ENCODE data around the gene PDE8A.

The PDE8A gene

GRCh38 chr15:85088300-85088699, 106.6 kb downstream of the PDE8A start (continued):
- TF ChIP-seq PRDM2 (tag by site-specific recombination; IDR thresholded peaks at IDR 0.05; ENCODE audit: borderline replicate concordance) = no peak
- no peak for TF ChIP-seq ZNF585B (tag by site-specific recombination; IDR thresholded peaks at IDR 0.05)
- TF ChIP-seq ZNF449 (tag by site-specific recombination; IDR thresholded peaks at IDR 0.05) = no peak
- no peak for TF ChIP-seq SCRT1 (tag by site-specific recombination; IDR thresholded peaks at IDR 0.05; ENCODE audit: borderline replicate concordance)
- TF ChIP-seq, protein P1, sequence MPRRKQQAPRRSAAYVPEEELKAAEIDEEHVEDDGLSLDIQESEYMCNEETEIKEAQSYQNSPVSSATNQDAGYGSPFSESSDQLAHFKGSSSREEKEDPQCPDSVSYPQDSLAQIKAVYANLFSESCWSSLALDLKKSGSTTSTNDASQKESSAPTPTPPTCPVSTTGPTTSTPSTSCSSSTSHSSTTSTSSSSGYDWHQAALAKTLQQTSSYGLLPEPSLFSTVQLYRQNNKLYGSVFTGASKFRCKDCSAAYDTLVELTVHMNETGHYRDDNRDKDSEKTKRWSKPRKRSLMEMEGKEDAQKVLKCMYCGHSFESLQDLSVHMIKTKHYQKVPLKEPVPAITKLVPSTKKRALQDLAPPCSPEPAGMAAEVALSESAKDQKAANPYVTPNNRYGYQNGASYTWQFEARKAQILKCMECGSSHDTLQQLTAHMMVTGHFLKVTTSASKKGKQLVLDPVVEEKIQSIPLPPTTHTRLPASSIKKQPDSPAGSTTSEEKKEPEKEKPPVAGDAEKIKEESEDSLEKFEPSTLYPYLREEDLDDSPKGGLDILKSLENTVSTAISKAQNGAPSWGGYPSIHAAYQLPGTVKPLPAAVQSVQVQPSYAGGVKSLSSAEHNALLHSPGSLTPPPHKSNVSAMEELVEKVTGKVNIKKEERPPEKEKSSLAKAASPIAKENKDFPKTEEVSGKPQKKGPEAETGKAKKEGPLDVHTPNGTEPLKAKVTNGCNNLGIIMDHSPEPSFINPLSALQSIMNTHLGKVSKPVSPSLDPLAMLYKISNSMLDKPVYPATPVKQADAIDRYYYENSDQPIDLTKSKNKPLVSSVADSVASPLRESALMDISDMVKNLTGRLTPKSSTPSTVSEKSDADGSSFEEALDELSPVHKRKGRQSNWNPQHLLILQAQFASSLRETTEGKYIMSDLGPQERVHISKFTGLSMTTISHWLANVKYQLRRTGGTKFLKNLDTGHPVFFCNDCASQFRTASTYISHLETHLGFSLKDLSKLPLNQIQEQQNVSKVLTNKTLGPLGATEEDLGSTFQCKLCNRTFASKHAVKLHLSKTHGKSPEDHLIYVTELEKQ (tag by site-specific recombination; IDR thresholded peaks at IDR 0.05; ENCODE audit: borderline replicate concordance) = no peak
- TF ChIP-seq ZNF488 (tag by site-specific recombination; IDR thresholded peaks at IDR 0.05) = no peak
- TF ChIP-seq ZNF10 (tag by site-specific recombination; IDR thresholded peaks at IDR 0.05) = peak; percentile 74
- peak; percentile 48; the same call in 1 of the 2 replicates for TF ChIP-seq ZNF146 (tag by site-specific recombination; IDR thresholded peaks at IDR 0.05)
- no peak for TF ChIP-seq KLF8 (tag by site-specific recombination; IDR thresholded peaks at IDR 0.05)

GRCh38 chr15:85089929-85090597, 108.4 kb downstream of the PDE8A start:
- POLR2A ChIA-PET = no interaction called here
- H3K4me1 ChIP-seq (ENCODE audit: control insufficient read depth, insufficient read depth, low read length) = no peaks in the 10 kb centered on the region
- H3K9me3 ChIP-seq (ENCODE audit: control insufficient read depth, insufficient read depth, low read depth, low read length) = no peaks in the 10 kb centered on the region
- H3K4me3 ChIP-seq (ENCODE audit: low read depth, low read length) = no peak overlapping the region
- CTCF ChIA-PET = interaction anchor here (0.7 kb wide), 1 partner anchor 1417 kb away, joined by 3 read pairs; no protein-coding TSS in a partner anchor
- H3K27ac ChIP-seq (ENCODE audit: extremely low read depth, low read depth, low read length) = no peak overlapping the region
- peaks cover 17 to 23% of the 10 kb centered on the region in 2 experiments for H3K36me3 ChIP-seq (ENCODE audit: control insufficient read depth in 2 of 2, insufficient read depth in 1 of 2, low read length in 2 of 2)
- TF ChIP-seq, protein P2, sequence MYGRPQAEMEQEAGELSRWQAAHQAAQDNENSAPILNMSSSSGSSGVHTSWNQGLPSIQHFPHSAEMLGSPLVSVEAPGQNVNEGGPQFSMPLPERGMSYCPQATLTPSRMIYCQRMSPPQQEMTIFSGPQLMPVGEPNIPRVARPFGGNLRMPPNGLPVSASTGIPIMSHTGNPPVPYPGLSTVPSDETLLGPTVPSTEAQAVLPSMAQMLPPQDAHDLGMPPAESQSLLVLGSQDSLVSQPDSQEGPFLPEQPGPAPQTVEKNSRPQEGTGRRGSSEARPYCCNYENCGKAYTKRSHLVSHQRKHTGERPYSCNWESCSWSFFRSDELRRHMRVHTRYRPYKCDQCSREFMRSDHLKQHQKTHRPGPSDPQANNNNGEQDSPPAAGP (tag by site-specific recombination; IDR thresholded peaks at IDR 0.05) = no peak
- TF ChIP-seq ZNF561 (tag by site-specific recombination; IDR thresholded peaks at IDR 0.05; ENCODE audit: borderline replicate concordance) = no peak
- no peak for TF ChIP-seq ZNF26 (tag by site-specific recombination; IDR thresholded peaks at IDR 0.05)
- TF ChIP-seq ZNF549 (tag by site-specific recombination; IDR thresholded peaks at IDR 0.05) = no peak
- TF ChIP-seq, protein P3, sequence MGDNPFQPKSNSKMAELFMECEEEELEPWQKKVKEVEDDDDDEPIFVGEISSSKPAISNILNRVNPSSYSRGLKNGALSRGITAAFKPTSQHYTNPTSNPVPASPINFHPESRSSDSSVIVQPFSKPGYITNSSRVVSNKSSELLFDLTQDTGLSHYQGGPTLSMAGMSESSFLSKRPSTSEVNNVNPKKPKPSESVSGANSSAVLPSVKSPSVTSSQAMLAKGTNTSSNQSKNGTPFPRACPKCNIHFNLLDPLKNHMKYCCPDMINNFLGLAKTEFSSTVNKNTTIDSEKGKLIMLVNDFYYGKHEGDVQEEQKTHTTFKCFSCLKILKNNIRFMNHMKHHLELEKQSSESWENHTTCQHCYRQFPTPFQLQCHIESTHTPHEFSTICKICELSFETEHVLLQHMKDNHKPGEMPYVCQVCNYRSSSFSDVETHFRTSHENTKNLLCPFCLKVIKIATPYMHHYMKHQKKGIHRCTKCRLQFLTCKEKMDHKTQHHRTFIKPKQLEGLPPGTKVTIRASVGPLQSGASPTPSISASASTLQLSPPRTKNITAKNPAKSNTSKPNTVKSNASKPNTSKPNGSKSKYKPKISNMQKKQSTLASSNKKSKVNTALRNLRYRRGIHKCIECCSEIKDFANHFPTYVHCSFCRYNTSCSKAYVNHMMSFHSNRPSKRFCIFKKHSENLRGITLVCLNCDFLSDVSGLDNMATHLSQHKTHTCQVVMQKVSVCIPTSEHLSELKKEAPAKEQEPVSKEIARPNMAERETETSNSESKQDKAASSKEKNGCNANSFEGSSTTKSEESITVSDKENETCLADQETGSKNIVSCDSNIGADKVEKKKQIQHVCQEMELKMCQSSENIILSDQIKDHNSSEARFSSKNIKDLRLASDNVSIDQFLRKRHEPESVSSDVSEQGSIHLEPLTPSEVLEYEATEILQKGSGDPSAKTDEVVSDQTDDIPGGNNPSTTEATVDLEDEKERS (tag by site-specific recombination; IDR thresholded peaks at IDR 0.05) = no peak
- TF ChIP-seq ZNF670 (tag by site-specific recombination; IDR thresholded peaks at IDR 0.05; ENCODE audit: low read depth) = no peak
